ENCODE measurements around the gene SLC12A7.

GRCh38 chr5:1085391-1085790, 26.5 kb downstream of the SLC12A7 start:
- TF ChIP-seq ZNF366 (tag by site-specific recombination; conservative IDR thresholded peaks at IDR 0.05) (no peak), CTCF (tag by site-specific recombination; IDR thresholded peaks at IDR 0.05) (no peak), ZIC2 (tag by site-specific recombination; IDR thresholded peaks at IDR 0.05) (no peak), TCF7L2 (IDR thresholded peaks at IDR 0.05; ENCODE audit: borderline replicate concordance, low read depth, low read length) (no peak), ZNF596 (tag by site-specific recombination; IDR thresholded peaks at IDR 0.05) (no peak), ZFP69B (tag by site-specific recombination; IDR thresholded peaks at IDR 0.05) (no peak), ZNF561 (tag by site-specific recombination; IDR thresholded peaks at IDR 0.05; ENCODE audit: borderline replicate concordance) (no peak), ZNF626 (tag by site-specific recombination; IDR thresholded peaks at IDR 0.05) (no peak), ZNF114 (tag by site-specific recombination; IDR thresholded peaks at IDR 0.05) (no peak), ZSCAN5A (tag by site-specific recombination; IDR thresholded peaks at IDR 0.05) (no peak), ZNF24 (tag by site-specific recombination; IDR thresholded peaks at IDR 0.05) (no peak), ZNF239 (tag by site-specific recombination; IDR thresholded peaks at IDR 0.05) (no peak), ZNF18 (tag by site-specific recombination; IDR thresholded peaks at IDR 0.05) (no peak), ZNF335 (tag by site-specific recombination; conservative IDR thresholded peaks at IDR 0.05) (no peak)
